Esophagus muscularis mucosa (tissue), 4 donors: ENCODE measurements around the gene DOLPP1.

ENCODE experiments used
- CTCF ChIP-seq, 3 experiments: fragments of 200-600 bp in 2 of 3; fragments of 450-650 bp in 1 of 3; sonication (generic) in 2 of 3; IDR thresholded peaks; one replicate each; pipeline ENCODE4 v1.5.1; 2017 to 2019; ENCODE audit warnings: antibody characterized with exemption in 3 of 3, mild to moderate bottlenecking in 2 of 3, moderate library complexity in 1 of 3
- EP300 ChIP-seq: sonication (generic); formaldehyde crosslinking; IDR thresholded peaks from one replicate; pipeline ENCODE4 v1.6.1; 2017; ENCODE audit warnings: antibody characterized with exemption
- POLR2A ChIP-seq: fragments of 450-650 bp; IDR thresholded peaks from one replicate; pipeline ENCODE4 v1.6.1; 2017; ENCODE audit warnings: antibody characterized with exemption, moderate library complexity, mild to moderate bottlenecking, low read depth
- POLR2AphosphoS5 ChIP-seq, 2 donors: sonication (generic); formaldehyde crosslinking; IDR thresholded peaks; one replicate each; pipeline ENCODE4 v1.6.1; 2017; ENCODE audit warnings: antibody characterized with exemption in 2 of 2

GRCh38 chr9:129064499-129064908, 16.4 kb upstream of the DOLPP1 start:
- TF ChIP-seq CTCF (IDR thresholded peaks at IDR 0.05) (no peak), POLR2A (no peak), EP300 (no peak), POLR2AphosphoS5 (IDR thresholded peaks at IDR 0.05) (no peak)
